Glomerular endothelial cell (primary cell): ENCODE measurements around the gene ITGA2. TPM values are rescaled to one million over a fixed set of nuclear protein-coding genes. Genes with fewer than 3 reads are reported as not detected.
"Not testable (repeated sequence)": the region's sequence is repeated elsewhere in the genome, so short reads cannot be mapped to it uniquely, and the experiment has no call there.

ENCODE experiments used
- DNase-seq: peaks from one replicate; pipeline ENCODE4 v3.0.0-alpha.2; 2011; ENCODE audit warnings: low read depth, low spot score; ENCODE audit errors: extremely low read depth
- total RNA-seq: library from RNA; depleted of rRNA; stranded (reverse); fragments of >200 nt; gene quantifications from 2 replicates; pipeline ENCODE4 v1.2.3, GENCODE V29; 2015

Gene ITGA2
- 50.5 and 69.4 TPM in 2 replicates for total RNA-seq

- no peak for DNase-seq
Observed at GRCh38 chr5:52989025-52989780, at the start of gene ITGA2. ITGA2 (plus strand) TSS chr5:52989352; CDS start chr5:52989469, 117 bp downstream.

- DNase-seq = no peak
Observed at GRCh38 chr5:52943285-52943684, 45.9 kb upstream of the ITGA2 start.

- no peak for DNase-seq
Observed at GRCh38 chr5:52943808-52944207, 45.3 kb upstream of the ITGA2 start.

GRCh38 chr5:52945040-52945439, 44.1 kb upstream of the ITGA2 start:
- DNase-seq = no peak

- DNase-seq = no peak
Observed at GRCh38 chr5:52947208-52947607, 41.9 kb upstream of the ITGA2 start.

GRCh38 chr5:52947851-52948250, 41.3 kb upstream of the ITGA2 start:
- no peak for DNase-seq

- peak; percentile 81 for DNase-seq
Observed at GRCh38 chr5:52948418-52949076, 40.6 kb upstream of the ITGA2 start.

GRCh38 chr5:52950686-52951085, 38.5 kb upstream of the ITGA2 start:
- no peak for DNase-seq

- DNase-seq = no peak
Observed at GRCh38 chr5:52952483-52952882, 36.7 kb upstream of the ITGA2 start.

- no peak for DNase-seq
Observed at GRCh38 chr5:52956014-52956413, 33.1 kb upstream of the ITGA2 start.

GRCh38 chr5:52956915-52957747, 32.0 kb upstream of the ITGA2 start:
- no peak for DNase-seq

GRCh38 chr5:52961274-52961681, 27.9 kb upstream of the ITGA2 start:
- no peak for DNase-seq

- DNase-seq = no peak
Observed at GRCh38 chr5:52963636-52964035, 25.5 kb upstream of the ITGA2 start.

GRCh38 chr5:52964138-52964537, 25.0 kb upstream of the ITGA2 start:
- no peak for DNase-seq

- not testable (repeated sequence) for DNase-seq
Observed at GRCh38 chr5:52976157-52976556, 13.0 kb upstream of the ITGA2 start.

- no peak for DNase-seq
Observed at GRCh38 chr5:52977264-52977897, 11.8 kb upstream of the ITGA2 start.

- DNase-seq = no peak
Observed at GRCh38 chr5:52981507-52981906, 7.6 kb upstream of the ITGA2 start.

- no peak for DNase-seq
Observed at GRCh38 chr5:52983731-52984636, 5.2 kb upstream of the ITGA2 start.

GRCh38 chr5:52985306-52985705, 3.8 kb upstream of the ITGA2 start:
- no peak for DNase-seq
